ENCODE data around the gene SLCO3A1.
"Not testable (repeated sequence)": the region's sequence is repeated elsewhere in the genome, so short reads cannot be mapped to it uniquely, and the experiment has no call there.

Gene SLCO3A1

GRCh38 chr15:92170897-92171296 is 317.4 kb downstream of the SLCO3A1 start:
- no peak for DNase-seq

- no peak for DNase-seq
Observed at GRCh38 chr15:92178911-92179310, 325.4 kb downstream of the SLCO3A1 start.

GRCh38 chr15:92184142-92184541 is 330.6 kb downstream of the SLCO3A1 start:
- DNase-seq, result no peak

GRCh38 chr15:92184679-92185230 is 331.2 kb downstream of the SLCO3A1 start:
- no peak for DNase-seq

GRCh38 chr15:92187975-92188374 is 334.5 kb downstream of the SLCO3A1 start:
- DNase-seq, result no peak

- DNase-seq, result no peak
Observed at GRCh38 chr15:92189166-92189565, 335.7 kb downstream of the SLCO3A1 start.

GRCh38 chr15:92195241-92195640 is 341.7 kb downstream of the SLCO3A1 start:
- no peak for DNase-seq

GRCh38 chr15:92196342-92196741 is 342.8 kb downstream of the SLCO3A1 start:
- DNase-seq, result no peak

- DNase-seq, result no peak
Observed at GRCh38 chr15:92197746-92198145, 344.2 kb downstream of the SLCO3A1 start.

- DNase-seq, result no peak
Observed at GRCh38 chr15:92200891-92201290, 347.4 kb downstream of the SLCO3A1 start.

- no peak for DNase-seq
Observed at GRCh38 chr15:92205255-92205739, 351.8 kb downstream of the SLCO3A1 start.

GRCh38 chr15:92207601-92208000 is 354.1 kb downstream of the SLCO3A1 start:
- not testable (repeated sequence) for DNase-seq

Measured in NCI-H2107 (cell line).